Putamen (tissue), 1 donor: ENCODE measurements around the gene PDZD8.

ENCODE experiments used
- DNase-seq: peaks from one replicate; pipeline ENCODE4 v3.0.0-alpha.2; 2016; ENCODE audit warnings: low spot score

PDZD8 gene

GRCh38 chr10:117391436-117392205 is 16.4 kb upstream of the PDZD8 start:
- DNase-seq, result no peak

- DNase-seq, result no peak
These were observed 15.2 kb upstream of the PDZD8 start for GRCh38 chr10:117390420-117390819.

- no peak for DNase-seq
These were observed 11.6 kb upstream of the PDZD8 start for GRCh38 chr10:117386805-117387204.

- no peak for DNase-seq
These were observed 7.6 kb upstream of the PDZD8 start for GRCh38 chr10:117382861-117383260.

- peak; percentile 6 for DNase-seq
These were observed 507 bp downstream of the PDZD8 start for GRCh38 chr10:117374506-117375359.

- DNase-seq, result peak; percentile 7
These were observed 1.3 kb downstream of the PDZD8 start for GRCh38 chr10:117373823-117374505.

GRCh38 chr10:117370205-117370604 is 5.0 kb downstream of the PDZD8 start:
- no peak for DNase-seq

GRCh38 chr10:117367718-117368117 is 7.5 kb downstream of the PDZD8 start:
- no peak for DNase-seq

GRCh38 chr10:117366741-117367140 is 8.5 kb downstream of the PDZD8 start:
- DNase-seq, result no peak

- no peak for DNase-seq
These were observed 9.6 kb downstream of the PDZD8 start for GRCh38 chr10:117365612-117366011.

- DNase-seq, result no peak
These were observed 10.9 kb downstream of the PDZD8 start for GRCh38 chr10:117364110-117364960.

GRCh38 chr10:117363028-117363427 is 12.2 kb downstream of the PDZD8 start:
- DNase-seq, result no peak

- DNase-seq, result no peak
These were observed 12.9 kb downstream of the PDZD8 start for GRCh38 chr10:117362313-117362712.

- no peak for DNase-seq
These were observed 14.1 kb downstream of the PDZD8 start for GRCh38 chr10:117360994-117361667.

- DNase-seq, result no peak
These were observed 15.2 kb downstream of the PDZD8 start for GRCh38 chr10:117360016-117360415.

- DNase-seq, result no peak
These were observed 20.2 kb downstream of the PDZD8 start for GRCh38 chr10:117355072-117355471.

GRCh38 chr10:117353684-117354083 is 21.6 kb downstream of the PDZD8 start:
- no peak for DNase-seq

GRCh38 chr10:117352724-117353123 is 22.5 kb downstream of the PDZD8 start:
- no peak for DNase-seq

- DNase-seq, result no peak
These were observed 23.2 kb downstream of the PDZD8 start for GRCh38 chr10:117351996-117352395.

- DNase-seq, result no peak
These were observed 23.7 kb downstream of the PDZD8 start for GRCh38 chr10:117351558-117351957.

- DNase-seq, result no peak
These were observed 24.3 kb downstream of the PDZD8 start for GRCh38 chr10:117350909-117351308.
